ENCODE results near the gene METTL27.
"Not testable (repeated sequence)": the region's sequence is repeated elsewhere in the genome, so short reads cannot be mapped to it uniquely, and the experiment has no call there.

The METTL27 gene

DNA sequence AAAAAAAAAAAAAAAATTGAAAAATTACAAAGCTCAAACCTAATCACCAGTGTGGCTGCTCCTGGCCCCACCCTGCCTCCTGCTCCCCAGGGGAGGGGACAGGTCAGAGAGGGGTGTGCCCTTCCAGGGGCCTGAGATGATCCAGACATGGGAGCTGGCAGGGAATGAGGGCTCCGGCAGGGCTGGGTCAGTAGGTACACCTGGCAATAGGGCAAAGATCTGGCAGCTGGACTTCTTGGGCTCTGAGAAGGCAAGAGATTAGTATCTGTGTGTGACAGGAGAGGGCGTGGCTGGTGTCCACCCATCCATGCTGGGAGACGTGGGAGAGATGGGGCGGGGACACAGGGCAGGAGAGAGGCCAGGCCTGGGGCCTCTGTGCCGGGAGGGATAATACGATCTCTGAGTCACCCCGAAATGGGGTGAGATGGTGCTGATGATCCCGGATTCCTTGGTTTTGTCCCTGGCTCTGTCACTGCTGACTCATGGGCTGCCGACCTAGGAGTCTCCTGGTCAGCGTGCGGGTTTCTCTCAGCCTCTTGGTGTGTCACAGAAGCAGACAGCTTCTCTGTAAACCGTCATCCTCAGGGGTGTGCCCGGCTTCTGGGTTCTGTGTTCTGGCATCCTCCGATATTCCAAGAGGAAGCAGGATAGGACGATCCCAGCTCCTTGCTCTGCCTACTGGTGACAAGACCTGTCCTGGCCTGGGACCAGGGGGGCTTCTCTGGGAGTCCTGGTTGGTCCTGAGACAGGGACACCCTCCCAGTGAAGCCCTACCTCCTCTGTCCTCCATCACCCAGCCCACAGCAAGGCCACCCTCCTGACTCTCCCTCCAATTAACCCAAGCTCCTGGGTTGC lies 19.8 kb downstream of the METTL27 start:
- no peak for DNase-seq (ENCODE audit: extremely low read depth in 1 of 2, low read depth in 1 of 2)

DNA sequence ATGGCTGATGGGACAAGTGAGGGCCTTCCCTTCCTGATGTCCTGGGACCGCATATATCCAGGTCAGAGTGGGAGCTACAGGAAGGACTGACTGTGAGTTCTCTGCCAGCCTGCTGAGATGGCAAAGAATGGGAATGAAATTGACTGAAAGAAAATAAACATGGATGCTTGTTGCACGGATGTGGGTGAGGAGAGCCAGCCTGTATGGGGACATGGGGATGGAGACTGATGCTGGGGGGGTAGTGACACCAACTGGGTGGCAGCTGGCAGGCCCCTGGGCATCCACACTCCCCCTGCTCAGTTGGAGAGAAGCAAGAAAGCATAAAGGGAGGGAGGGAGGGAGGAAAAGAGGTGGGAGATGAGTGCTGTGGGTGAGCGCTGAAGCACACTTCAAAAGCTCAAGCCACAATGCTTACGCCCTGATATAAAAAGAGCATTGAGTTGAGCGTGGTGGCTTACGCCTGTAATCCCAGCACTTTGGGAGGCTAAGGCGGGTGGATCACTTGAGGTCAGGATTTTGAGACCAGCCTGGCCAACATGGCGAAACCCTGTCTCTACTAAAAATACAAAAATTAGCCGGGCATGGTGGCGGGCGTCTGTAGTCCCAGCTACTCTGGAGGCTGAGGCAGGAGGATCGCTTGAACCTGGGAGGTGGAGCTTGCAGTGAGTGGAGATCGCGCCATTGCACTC lies 20.6 kb downstream of the METTL27 start:
- not testable (repeated sequence) for DNase-seq (ENCODE audit: extremely low read depth in 1 of 2, low read depth in 1 of 2)

- DNase-seq (ENCODE audit: extremely low read depth in 1 of 2, low read depth in 1 of 2): no peak
Observed at GRCh38 chr7:73820013-73820412, 22.3 kb downstream of the METTL27 start.

GRCh38 chr7:73817121-73817520 lies 25.2 kb downstream of the METTL27 start:
- DNase-seq (ENCODE audit: extremely low read depth in 1 of 2, low read depth in 1 of 2): no peak

- DNase-seq (ENCODE audit: extremely low read depth in 1 of 2, low read depth in 1 of 2): no peak
Observed at GRCh38 chr7:73815436-73815835, 26.9 kb downstream of the METTL27 start.

GRCh38 chr7:73812996-73813395 lies 29.3 kb downstream of the METTL27 start:
- no peak for DNase-seq (ENCODE audit: extremely low read depth in 1 of 2, low read depth in 1 of 2)

DNA sequence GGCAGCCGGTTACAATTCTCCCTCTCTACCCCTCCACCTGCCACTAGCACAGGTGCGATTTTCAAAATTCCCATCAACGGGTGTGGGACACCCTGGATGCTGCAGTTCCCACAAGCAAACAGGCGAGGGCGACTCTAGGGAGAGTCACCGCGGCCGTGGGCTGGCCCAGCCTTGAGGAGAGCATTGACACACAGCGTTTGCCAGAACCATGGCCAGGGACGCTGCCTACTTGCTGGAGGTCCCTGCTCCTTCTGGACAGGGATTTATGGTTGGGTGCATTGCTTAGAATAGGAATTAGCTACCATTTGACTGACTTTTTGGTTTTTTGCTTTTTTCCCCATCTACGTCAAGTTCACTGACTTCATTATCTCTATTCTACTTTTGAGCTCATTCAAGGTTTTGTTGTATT lies 30.6 kb downstream of the METTL27 start:
- peak; percentile 19 to 46 for DNase-seq (ENCODE audit: extremely low read depth in 1 of 2, low read depth in 1 of 2)

DNA sequence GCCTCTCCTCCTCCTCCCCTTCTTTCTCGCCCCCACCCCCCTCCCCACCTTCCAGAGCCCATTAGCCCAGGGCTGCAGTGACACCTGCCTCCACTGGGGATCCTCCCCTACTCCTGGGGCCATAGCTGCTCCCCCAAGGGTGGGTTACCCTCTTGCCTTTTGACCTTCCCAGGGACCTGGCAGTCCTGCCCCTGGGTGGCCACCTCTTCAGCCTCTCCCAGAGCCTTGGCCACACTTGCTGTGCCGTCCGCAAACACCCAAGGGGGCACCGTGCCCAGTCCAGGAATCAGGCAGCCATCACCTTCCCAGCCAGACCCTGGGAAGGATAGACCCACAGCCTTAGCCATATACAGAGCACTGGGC lies 31.3 kb downstream of the METTL27 start:
- no peak for DNase-seq (ENCODE audit: extremely low read depth in 1 of 2, low read depth in 1 of 2)

DNA sequence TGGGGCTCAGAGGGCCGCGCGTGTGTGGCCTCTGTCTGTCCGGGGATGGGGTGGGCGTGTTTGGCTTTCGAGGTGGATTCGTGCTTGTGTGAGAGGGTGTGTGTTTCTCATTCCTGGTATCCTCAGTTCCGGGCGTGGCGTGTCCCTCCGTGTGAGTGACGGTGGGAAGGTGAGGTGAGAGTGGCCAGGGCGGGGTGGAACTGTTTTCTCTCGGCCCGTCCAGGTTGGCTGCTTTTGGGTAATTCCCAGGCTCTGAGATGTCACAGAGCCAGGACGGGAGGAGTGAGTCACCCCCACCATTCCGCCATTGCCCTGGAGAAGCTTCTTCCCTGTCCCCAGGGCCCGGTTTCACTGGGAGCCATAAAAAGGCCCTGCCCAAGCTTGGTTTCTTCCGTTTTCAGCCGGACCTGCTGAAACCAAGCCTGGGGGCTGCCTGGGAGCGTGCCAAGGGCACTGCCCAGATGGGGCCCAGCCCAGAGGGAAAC lies 32.8 kb downstream of the METTL27 start:
- DNase-seq (ENCODE audit: extremely low read depth in 1 of 2, low read depth in 1 of 2): no peak

DNA sequence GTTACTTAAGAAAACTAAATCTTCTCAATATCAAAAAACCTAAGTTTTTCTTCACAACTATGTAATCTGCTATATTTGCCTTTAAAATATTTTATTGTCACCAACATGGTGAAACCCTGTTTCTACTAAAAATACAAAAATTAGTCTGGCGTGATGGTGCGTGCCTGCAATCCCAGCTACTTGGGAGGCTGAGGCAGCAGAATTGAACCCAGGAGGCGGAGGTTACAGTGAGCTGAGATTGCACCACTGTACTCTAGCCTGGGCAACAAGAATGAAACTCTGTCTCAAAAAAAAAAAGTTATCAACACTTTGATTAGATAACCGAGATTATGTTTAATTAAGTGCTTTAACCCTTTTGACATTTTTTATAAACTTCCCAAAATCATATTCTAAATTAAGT lies 39.9 kb downstream of the METTL27 start:
- DNase-seq (ENCODE audit: extremely low read depth in 1 of 2, low read depth in 1 of 2): no peak

DNA sequence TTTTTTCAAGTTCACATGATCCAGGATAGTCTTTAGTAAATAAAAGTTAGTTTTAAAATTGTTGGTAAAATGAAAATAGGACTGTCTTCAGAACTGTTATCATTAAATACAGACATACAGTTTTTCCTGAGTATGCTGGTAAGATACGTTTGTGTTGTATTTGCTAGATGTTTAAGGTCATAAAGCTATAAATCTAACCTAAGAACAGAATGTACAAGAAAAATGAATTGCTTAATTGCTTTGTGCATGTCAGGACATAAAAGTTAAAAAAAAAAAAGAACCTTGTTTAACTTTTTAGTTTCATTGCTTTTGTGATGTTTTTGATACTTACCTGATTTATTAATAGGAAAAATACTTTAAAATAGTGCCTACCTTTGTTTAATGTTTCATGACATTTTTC lies 40.7 kb downstream of the METTL27 start:
- no peak for DNase-seq (ENCODE audit: extremely low read depth in 1 of 2, low read depth in 1 of 2)

DNA sequence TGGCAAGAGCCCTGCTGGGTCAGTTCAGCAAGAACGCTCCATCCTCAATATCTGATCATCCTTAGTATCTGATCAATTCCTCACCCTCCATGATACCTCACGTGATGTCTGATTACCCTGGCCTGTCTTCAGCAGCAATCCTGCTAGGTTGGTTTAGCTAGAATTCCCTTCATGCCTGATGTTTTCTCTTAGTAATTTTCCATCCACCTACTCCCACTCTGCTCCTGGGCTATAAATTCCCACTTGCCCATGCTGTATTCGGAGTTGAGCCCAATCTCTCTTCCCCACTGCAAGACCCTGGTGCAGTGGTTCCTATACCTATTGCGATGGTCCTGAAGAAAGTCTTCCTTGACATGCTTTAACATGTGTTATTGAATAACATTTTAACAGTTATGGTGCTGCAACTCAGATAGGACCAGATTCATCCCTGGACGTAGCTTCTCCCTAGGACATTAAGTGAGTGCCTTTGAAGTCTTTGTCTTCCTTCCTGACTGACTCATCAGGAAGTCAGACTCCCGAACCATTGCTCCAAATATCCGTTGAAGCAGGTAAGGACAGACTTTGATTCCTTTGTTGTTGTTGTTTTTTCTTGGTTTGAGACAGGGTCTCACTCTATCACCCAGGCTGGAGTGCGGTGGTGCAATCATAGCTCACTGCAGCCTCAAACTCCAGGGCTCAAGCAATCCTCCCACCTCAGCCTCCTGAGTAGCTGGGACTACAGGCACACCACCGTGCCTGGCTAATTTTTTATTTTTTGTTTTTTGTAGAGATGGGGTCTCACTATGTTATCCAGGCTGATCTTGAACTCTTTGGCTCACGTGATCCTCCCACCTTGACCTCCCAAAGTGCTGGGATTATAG lies 42.8 kb downstream of the METTL27 start:
- no peak for DNase-seq (ENCODE audit: extremely low read depth in 1 of 2, low read depth in 1 of 2)

DNA sequence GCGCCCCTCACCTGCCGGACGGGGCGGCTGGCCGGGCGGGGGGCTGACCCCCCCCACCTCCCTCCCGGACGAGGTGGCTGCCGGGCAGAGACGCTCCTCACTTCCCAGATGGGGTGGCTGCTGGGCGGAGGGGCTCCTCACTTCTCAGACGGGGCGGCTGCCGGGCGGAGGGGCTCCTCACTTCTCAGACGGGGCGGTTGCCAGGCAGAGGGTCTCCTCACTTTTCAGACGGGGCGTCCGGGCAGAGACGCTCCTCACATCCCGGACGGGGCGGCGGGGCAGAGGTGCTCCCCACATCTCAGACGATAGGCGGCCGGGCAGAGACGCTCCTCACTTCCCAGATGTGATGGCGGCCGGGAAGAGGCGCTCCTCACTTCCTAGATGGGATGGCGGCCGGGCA lies 45.1 kb downstream of the METTL27 start:
- not testable (repeated sequence) for DNase-seq (ENCODE audit: extremely low read depth in 1 of 2, low read depth in 1 of 2)

- DNase-seq (ENCODE audit: extremely low read depth in 1 of 2, low read depth in 1 of 2): not testable (repeated sequence)
Observed at GRCh38 chr7:73796656-73797055, 45.7 kb downstream of the METTL27 start.

- DNase-seq (ENCODE audit: extremely low read depth in 1 of 2, low read depth in 1 of 2): not testable (repeated sequence)
Observed at GRCh38 chr7:73795188-73795587, 47.1 kb downstream of the METTL27 start.

DNA sequence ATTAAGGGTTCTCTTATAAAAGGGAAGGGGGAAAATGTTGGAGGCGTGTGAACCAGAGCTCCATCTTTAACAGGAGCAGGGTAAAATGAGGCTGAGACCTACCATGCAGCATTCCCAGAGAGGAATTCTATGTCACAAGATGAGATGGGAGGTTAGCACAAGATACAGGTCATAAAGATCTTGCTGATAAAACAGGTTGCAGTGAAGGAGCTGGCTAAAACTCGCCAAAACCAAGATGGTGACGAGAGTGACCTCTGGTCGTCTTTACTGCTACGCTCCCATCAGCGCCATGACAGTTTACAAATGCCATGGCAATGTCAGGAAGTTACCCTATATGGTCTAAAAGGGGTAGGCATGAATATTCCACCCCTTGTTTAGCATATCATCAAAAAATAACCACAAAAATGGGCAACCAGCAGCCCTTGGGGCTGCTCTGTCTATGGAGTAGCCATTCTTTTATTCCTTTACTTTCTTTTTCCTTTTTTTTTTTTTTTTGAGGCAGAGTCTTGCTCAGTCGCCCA lies 51.1 kb downstream of the METTL27 start:
- DNase-seq (ENCODE audit: extremely low read depth in 1 of 2, low read depth in 1 of 2): not testable (repeated sequence)

DNA sequence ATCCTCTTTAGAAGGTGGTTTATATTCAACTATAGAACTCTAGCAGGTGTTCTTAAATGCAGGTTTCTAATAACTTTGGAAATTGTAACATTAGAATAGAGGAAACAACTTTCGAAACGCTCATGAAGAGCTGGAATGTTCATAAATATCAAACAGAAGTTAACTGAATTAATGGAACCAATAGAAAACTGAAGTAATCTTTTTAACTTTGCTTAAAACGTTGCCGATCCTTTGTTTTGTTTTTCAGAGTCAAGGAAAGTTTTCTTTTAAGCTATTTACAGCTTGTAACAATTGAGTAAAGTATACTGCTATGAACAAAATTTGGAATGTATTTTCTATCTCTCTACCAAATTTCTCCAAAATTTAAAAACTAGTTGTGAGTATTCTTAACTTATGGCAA lies 53.3 kb downstream of the METTL27 start:
- no peak for DNase-seq (ENCODE audit: extremely low read depth in 1 of 2, low read depth in 1 of 2)

- DNase-seq (ENCODE audit: extremely low read depth in 1 of 2, low read depth in 1 of 2): not testable (repeated sequence)
Observed at GRCh38 chr7:73787786-73788048, 54.6 kb downstream of the METTL27 start.

- DNase-seq (ENCODE audit: extremely low read depth in 1 of 2, low read depth in 1 of 2): no peak
Observed at GRCh38 chr7:73786588-73786987, 55.7 kb downstream of the METTL27 start.
